Activated CD4-positive, alpha-beta T cell treated with anti-CD3 and anti-CD28 coated beads, Interleukin-2, amount 50 U/mL, for 4 hours (primary cell): ENCODE measurements around the gene NEK7.

Experiments used
- DNase-seq, 2 experiments: peaks; one replicate each; pipeline ENCODE4 v3.0.0-alpha.2; 2020

NEK7 gene

GRCh38 chr1:198363625-198364151, 206.9 kb downstream of the NEK7 start:
- DNase-seq = no peak

GRCh38 chr1:198364471-198364870, 207.7 kb downstream of the NEK7 start:
- no peak for DNase-seq

GRCh38 chr1:198367296-198367695, 210.5 kb downstream of the NEK7 start:
- no peak for DNase-seq

GRCh38 chr1:198370996-198371395, 214.2 kb downstream of the NEK7 start:
- no peak for DNase-seq
